Activated CD4-positive, alpha-beta T cell treated with anti-CD3 and anti-CD28 coated beads, Interleukin-10, Interleukin-2, amounts not matched to agents 100 ng/mL and 50 ng/mL, durations not matched to agents 16 hours and 8 hours (primary cell): Measurements from ENCODE around the gene ADPRS.

Experiments used
- DNase-seq: peaks from one replicate; pipeline ENCODE4 v3.0.0-alpha.2; 2020

The ADPRS gene

GRCh38 chr1:36134031-36134430, 45.3 kb downstream of the ADPRS start:
- DNase-seq: no peak

- peak; percentile 54 for DNase-seq
These were observed 46.0 kb downstream of the ADPRS start for GRCh38 chr1:36134505-36135329.

- DNase-seq: no peak
These were observed 46.6 kb downstream of the ADPRS start for GRCh38 chr1:36135330-36135667.

GRCh38 chr1:36135796-36136195, 47.1 kb downstream of the ADPRS start:
- DNase-seq: no peak

GRCh38 chr1:36136535-36136934, 47.8 kb downstream of the ADPRS start:
- DNase-seq: no peak

- no peak for DNase-seq
These were observed 48.5 kb downstream of the ADPRS start for GRCh38 chr1:36137226-36137625.

- DNase-seq: no peak
These were observed 49.1 kb downstream of the ADPRS start for GRCh38 chr1:36137776-36138175.

- DNase-seq: no peak
These were observed 50.8 kb downstream of the ADPRS start for GRCh38 chr1:36139521-36139920.

GRCh38 chr1:36142121-36142520, 53.4 kb downstream of the ADPRS start:
- DNase-seq: no peak

GRCh38 chr1:36143424-36143823, 54.7 kb downstream of the ADPRS start:
- no peak for DNase-seq
